HEK293T (cell line): ENCODE results near the gene ZNF536.

Experiments used
- CTCF ChIA-PET: fragments of 350-600 bp; formaldehyde crosslinking; extraction: SDS; loops from one replicate; lab custom pipeline; 2021; ENCODE audit warnings: antibody characterized with exemption, inconsistent platforms; lab: Yijun Ruan, JAX
- POLR2A ChIA-PET: fragments of 350-600 bp; formaldehyde crosslinking; extraction: SDS; loops from one replicate; lab custom pipeline; 2020; ENCODE audit warnings: antibody characterized with exemption, inconsistent platforms; lab: Yijun Ruan, JAX
- DNase-seq: peaks from one replicate; pipeline ENCODE4 v3.0.0; 2012; ENCODE audit warnings: mixed read lengths; ENCODE audit errors: extremely low spot score
- ARNT ChIP-seq: fragments of 450-650 bp; IDR thresholded peaks from 2 replicates; pipeline ENCODE4 v1.6.1; 2017; ENCODE audit warnings: mild to moderate bottlenecking
- BHLHE40 ChIP-seq: fragments of 450-650 bp; IDR thresholded peaks from 2 replicates; pipeline ENCODE4 v1.6.1; 2016; ENCODE audit warnings: mild to moderate bottlenecking, moderate library complexity, borderline replicate concordance
- CTBP1 ChIP-seq: fragments of 450-650 bp; IDR thresholded peaks from 2 replicates; pipeline ENCODE4 v1.6.1; 2016; ENCODE audit warnings: borderline replicate concordance
- ELF4 ChIP-seq: fragments of 450-650 bp; IDR thresholded peaks from 2 replicates; pipeline ENCODE4 v1.6.1; 2017; ENCODE audit warnings: antibody characterized with exemption
- FOXA1 ChIP-seq: fragments of 450-650 bp; IDR thresholded peaks from 2 replicates; pipeline ENCODE4 v1.6.1; 2016; ENCODE audit warnings: mild to moderate bottlenecking
- FOXK2 ChIP-seq: fragments of 450-650 bp; IDR thresholded peaks from 2 replicates; pipeline ENCODE4 v1.6.1; 2016; ENCODE audit warnings: mild to moderate bottlenecking
- FOXM1 ChIP-seq: fragments of 450-650 bp; IDR thresholded peaks from 2 replicates; pipeline ENCODE4 v1.6.1; 2017; ENCODE audit warnings: mild to moderate bottlenecking, borderline replicate concordance
- HDGF ChIP-seq: fragments of 450-650 bp; IDR thresholded peaks from 2 replicates; pipeline ENCODE4 v1.6.1; 2017; ENCODE audit warnings: antibody characterized with exemption, borderline replicate concordance
- L3MBTL2 ChIP-seq: fragments of 450-650 bp; conservative IDR thresholded peaks from 2 replicates; pipeline ENCODE4 v1.6.1; 2016; ENCODE audit warnings: mild to moderate bottlenecking
- LEF1 ChIP-seq: fragments of 450-650 bp; IDR thresholded peaks from 2 replicates; pipeline ENCODE4 v1.6.1; 2017; ENCODE audit warnings: mild to moderate bottlenecking, borderline replicate concordance
- NFRKB ChIP-seq: fragments of 450-650 bp; IDR thresholded peaks from 2 replicates; pipeline ENCODE4 v1.6.1; 2016; ENCODE audit warnings: mild to moderate bottlenecking, moderate library complexity
- SP1 ChIP-seq: fragments of 450-650 bp; IDR thresholded peaks from 2 replicates; pipeline ENCODE4 v1.6.1; 2017
- SUZ12 ChIP-seq: fragments of 450-650 bp; IDR thresholded peaks from 2 replicates; pipeline ENCODE4 v1.6.1; 2016; ENCODE audit warnings: mild to moderate bottlenecking
- TARDBP ChIP-seq: fragments of 450-650 bp; IDR thresholded peaks from 2 replicates; pipeline ENCODE4 v1.6.1; 2016
- ZNF384 ChIP-seq: fragments of 450-650 bp; IDR thresholded peaks from 2 replicates; pipeline ENCODE4 v1.6.1; 2016
- TF ChIP-seq, protein P1 (sequence below): fragments of 450-650 bp; IDR thresholded peaks from 2 replicates; pipeline ENCODE4 v1.6.1; 2016

The ZNF536 gene

DNA sequence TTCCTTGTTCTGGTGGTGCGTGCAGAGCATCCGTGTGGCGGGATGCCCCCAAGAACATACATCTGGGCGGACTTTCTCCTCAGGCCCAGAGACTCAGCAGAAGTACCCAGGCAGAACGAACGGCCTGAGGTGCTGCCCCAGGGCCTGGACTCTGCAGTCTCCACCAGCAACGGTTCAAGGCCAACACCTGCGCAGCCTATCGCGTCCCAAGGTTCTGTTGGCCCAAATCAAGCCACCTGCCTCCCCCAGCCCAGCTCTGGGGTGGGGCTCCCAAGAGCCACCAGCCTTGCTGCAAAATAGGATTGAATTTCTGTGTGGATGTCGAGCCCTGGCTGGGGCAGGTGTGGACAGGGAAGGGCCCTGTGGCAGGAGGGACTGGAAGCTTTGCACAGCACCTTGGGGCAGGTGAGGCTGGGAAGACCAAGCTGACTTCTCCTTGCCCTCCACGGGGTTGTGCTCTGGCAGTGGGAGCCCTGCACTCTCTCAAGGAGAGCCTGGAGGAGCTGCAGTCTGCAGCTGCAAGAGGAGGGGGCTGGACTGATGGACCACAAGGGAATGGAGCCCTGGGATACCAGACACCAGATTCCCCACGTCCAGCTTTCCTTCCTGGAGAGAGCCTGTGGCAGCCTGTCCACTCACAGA, 146.9 kb downstream of the ZNF536 start:
- DNase-seq, result no peak
- CTCF ChIA-PET, result no interaction called here
- POLR2A ChIA-PET, result no interaction called here
- no peak for TF ChIP-seq FOXA1
- TF ChIP-seq ARNT, result no peak
- no peak for TF ChIP-seq SP1
- TF ChIP-seq FOXM1, result no peak
- TF ChIP-seq FOXK2, result no peak
- no peak for TF ChIP-seq NFRKB
- TF ChIP-seq CTBP1, result no peak
- no peak for TF ChIP-seq BHLHE40

GRCh38 chr19:30519607-30520205, 147.5 kb downstream of the ZNF536 start:
- TF ChIP-seq SUZ12 (no peak), ARNT (no peak), FOXA1 (no peak), HDGF (no peak), ZNF384 (no peak), SP1 (no peak), BHLHE40 (no peak), ELF4 (no peak), FOXK2 (no peak), CTBP1 (no peak), TARDBP (no peak), NFRKB (no peak), L3MBTL2 (no peak), FOXM1 (no peak), LEF1 (no peak)
- TF ChIP-seq, protein P1, sequence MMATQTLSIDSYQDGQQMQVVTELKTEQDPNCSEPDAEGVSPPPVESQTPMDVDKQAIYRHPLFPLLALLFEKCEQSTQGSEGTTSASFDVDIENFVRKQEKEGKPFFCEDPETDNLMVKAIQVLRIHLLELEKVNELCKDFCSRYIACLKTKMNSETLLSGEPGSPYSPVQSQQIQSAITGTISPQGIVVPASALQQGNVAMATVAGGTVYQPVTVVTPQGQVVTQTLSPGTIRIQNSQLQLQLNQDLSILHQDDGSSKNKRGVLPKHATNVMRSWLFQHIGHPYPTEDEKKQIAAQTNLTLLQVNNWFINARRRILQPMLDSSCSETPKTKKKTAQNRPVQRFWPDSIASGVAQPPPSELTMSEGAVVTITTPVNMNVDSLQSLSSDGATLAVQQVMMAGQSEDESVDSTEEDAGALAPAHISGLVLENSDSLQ, result no peak
- CTCF ChIA-PET, result no interaction called here
- no peak for DNase-seq
- POLR2A ChIA-PET, result no interaction called here

- ChIA-PET POLR2A (no interaction called here), CTCF (no interaction called here)
- no peak for DNase-seq
- TF ChIP-seq, protein P1, result no peak
- TF ChIP-seq HDGF (no peak), FOXA1 (no peak), TARDBP (no peak), ELF4 (no peak), FOXK2 (no peak), SP1 (no peak), FOXM1 (no peak), SUZ12 (no peak), NFRKB (no peak), ARNT (no peak), CTBP1 (no peak), ZNF384 (no peak), L3MBTL2 (no peak), BHLHE40 (no peak), LEF1 (no peak)
Observed at GRCh38 chr19:30520735-30521479, 148.7 kb downstream of the ZNF536 start.

DNA sequence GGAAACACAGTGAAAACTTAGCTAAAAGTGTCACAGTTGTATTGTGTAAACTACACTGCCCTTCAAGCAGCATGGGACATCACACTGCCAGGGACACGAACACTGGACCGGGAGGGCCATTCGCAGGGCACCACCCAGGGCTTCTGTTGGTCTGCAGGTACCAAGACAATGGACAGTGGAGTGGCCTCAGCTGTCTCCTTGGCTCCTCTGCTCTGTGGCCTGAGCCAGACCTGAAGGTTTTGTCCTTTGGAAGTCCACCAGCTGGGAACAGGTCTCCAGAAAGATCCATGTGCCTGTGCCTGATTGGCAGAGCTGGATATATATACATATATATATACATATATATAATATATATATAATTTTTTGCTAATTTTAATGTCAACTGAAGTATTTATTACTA, 149.8 kb downstream of the ZNF536 start:
- TF ChIP-seq LEF1 (no peak), HDGF (no peak), FOXK2 (no peak), FOXA1 (no peak), SUZ12 (no peak), TARDBP (no peak), FOXM1 (no peak), CTBP1 (no peak), SP1 (no peak), NFRKB (no peak), ZNF384 (no peak), BHLHE40 (no peak), ARNT (no peak), ELF4 (no peak), L3MBTL2 (no peak)
- TF ChIP-seq, protein P1, result no peak
- no peak for DNase-seq
- ChIA-PET POLR2A (no interaction called here), CTCF (interaction anchor here (0.6 kb wide), 1 partner anchor 73 kb away, joined by 4 read pairs; no protein-coding TSS in a partner anchor)

DNA sequence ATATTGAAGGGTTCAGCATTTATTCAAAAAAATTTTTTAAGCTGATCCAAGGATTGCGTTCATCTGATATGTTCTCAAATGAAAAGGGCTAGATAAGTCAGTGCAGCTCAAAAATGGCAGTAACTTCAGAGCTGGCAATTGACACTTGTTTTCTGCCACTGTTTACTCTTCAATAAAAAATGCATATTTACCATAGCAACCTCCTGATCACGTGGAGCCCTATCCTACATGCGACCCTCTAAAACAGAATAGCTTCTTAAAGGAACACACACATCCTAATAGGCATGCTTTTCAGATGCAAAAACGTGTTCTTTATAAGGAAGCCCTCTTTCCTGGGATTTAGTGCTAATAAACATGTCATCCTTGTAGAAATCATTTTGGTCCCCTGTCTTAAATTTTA, 150.2 kb downstream of the ZNF536 start:
- ChIA-PET POLR2A (no interaction called here), CTCF (no interaction called here)
- DNase-seq, result no peak
- no peak for TF ChIP-seq CTBP1
- TF ChIP-seq FOXK2, result no peak
- no peak for TF ChIP-seq ZNF384
- no peak for TF ChIP-seq SUZ12
- no peak for TF ChIP-seq TARDBP
- TF ChIP-seq SP1, result no peak

DNA sequence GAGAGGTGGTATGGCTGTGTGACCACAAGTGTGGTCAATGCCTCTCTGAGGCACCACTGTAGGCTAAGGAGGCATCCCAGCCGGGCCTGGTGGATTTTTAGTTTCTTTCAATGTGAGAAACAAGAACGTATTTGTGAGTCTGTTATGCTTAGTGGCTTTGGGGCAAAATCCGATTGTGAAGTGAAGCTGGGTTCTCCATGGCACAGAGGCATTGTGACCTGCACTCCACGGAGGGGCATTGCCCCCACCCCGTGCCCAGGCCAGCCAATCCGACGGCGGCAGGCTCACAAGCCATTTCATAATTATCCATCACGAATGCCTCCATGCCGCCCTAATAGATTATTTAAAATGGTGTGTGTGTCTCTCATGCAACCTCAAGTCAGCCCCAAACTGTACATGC, 151.6 kb downstream of the ZNF536 start:
- DNase-seq, result no peak
- ChIA-PET CTCF (no interaction called here), POLR2A (no interaction called here)
- TF ChIP-seq, protein P1, result no peak
- TF ChIP-seq SUZ12 (no peak), SP1 (no peak), NFRKB (no peak), FOXK2 (no peak), LEF1 (no peak), ARNT (no peak), ZNF384 (no peak), HDGF (no peak)
